ENCODE measurements around the gene MSMO1. TPM values are rescaled to one million over a fixed set of nuclear protein-coding genes. Genes with fewer than 3 reads are reported as not detected.
"Not testable (repeated sequence)": the region's sequence is repeated elsewhere in the genome, so short reads cannot be mapped to it uniquely, and the experiment has no call there.

The MSMO1 gene
- total RNA-seq = 79.0 and 134 TPM in 2 replicates

- DNase-seq (ENCODE audit: low read depth in 2 of 2) = peak; percentile 98 to 99
Observed at GRCh38 chr4:165327211-165328100, at the start of gene MSMO1. MSMO1 (plus strand) TSS chr4:165327669; CDS start chr4:165333371, 5,702 bp downstream.

GRCh38 chr4:165279531-165279930 lies 47.9 kb upstream of the MSMO1 start:
- DNase-seq (ENCODE audit: low read depth in 2 of 2) = not testable (repeated sequence)

GRCh38 chr4:165284697-165285096 lies 42.8 kb upstream of the MSMO1 start:
- DNase-seq (ENCODE audit: low read depth in 2 of 2) = not testable (repeated sequence)

GRCh38 chr4:165286619-165287340 lies 40.7 kb upstream of the MSMO1 start:
- not testable (repeated sequence) for DNase-seq (ENCODE audit: low read depth in 2 of 2)

- no peak for DNase-seq (ENCODE audit: low read depth in 2 of 2)
Observed at GRCh38 chr4:165288226-165288625, 39.2 kb upstream of the MSMO1 start.

GRCh38 chr4:165288639-165289422 lies 38.6 kb upstream of the MSMO1 start:
- DNase-seq (ENCODE audit: low read depth in 2 of 2) = no peak

GRCh38 chr4:165289423-165289785 lies 38.1 kb upstream of the MSMO1 start:
- DNase-seq (ENCODE audit: low read depth in 2 of 2) = no peak

- peak in 1 of 2 donors; percentile 57 for DNase-seq (ENCODE audit: low read depth in 2 of 2)
Observed at GRCh38 chr4:165293061-165293460, 34.4 kb upstream of the MSMO1 start.

- no peak for DNase-seq (ENCODE audit: low read depth in 2 of 2)
Observed at GRCh38 chr4:165293927-165294649, 33.4 kb upstream of the MSMO1 start.

- DNase-seq (ENCODE audit: low read depth in 2 of 2) = no peak
Observed at GRCh38 chr4:165294907-165295306, 32.6 kb upstream of the MSMO1 start.

- no peak for DNase-seq (ENCODE audit: low read depth in 2 of 2)
Observed at GRCh38 chr4:165297626-165298025, 29.8 kb upstream of the MSMO1 start.

GRCh38 chr4:165299399-165300060 lies 27.9 kb upstream of the MSMO1 start:
- DNase-seq (ENCODE audit: low read depth in 2 of 2) = no peak

GRCh38 chr4:165301833-165302232 lies 25.6 kb upstream of the MSMO1 start:
- no peak for DNase-seq (ENCODE audit: low read depth in 2 of 2)

- DNase-seq (ENCODE audit: low read depth in 2 of 2) = no peak
Observed at GRCh38 chr4:165302658-165303057, 24.8 kb upstream of the MSMO1 start.

- DNase-seq (ENCODE audit: low read depth in 2 of 2) = no peak
Observed at GRCh38 chr4:165308166-165308565, 19.3 kb upstream of the MSMO1 start.

- no peak for DNase-seq (ENCODE audit: low read depth in 2 of 2)
Observed at GRCh38 chr4:165308606-165309005, 18.9 kb upstream of the MSMO1 start.

- DNase-seq (ENCODE audit: low read depth in 2 of 2) = no peak
Observed at GRCh38 chr4:165309456-165309855, 18.0 kb upstream of the MSMO1 start.

GRCh38 chr4:165312506-165312905 lies 15.0 kb upstream of the MSMO1 start:
- peak in 1 of 2 donors; percentile 29 for DNase-seq (ENCODE audit: low read depth in 2 of 2)

- no peak for DNase-seq (ENCODE audit: low read depth in 2 of 2)
Observed at GRCh38 chr4:165319030-165319429, 8.4 kb upstream of the MSMO1 start.

GRCh38 chr4:165319509-165319908 lies 8.0 kb upstream of the MSMO1 start:
- DNase-seq (ENCODE audit: low read depth in 2 of 2) = no peak
